GM19468 (cell line): Measurements from ENCODE around the gene DNAL4.

ENCODE experiments used
- ATAC-seq: cut with Tn5 transposase; IDR thresholded peaks from one replicate; pipeline ENCODE4 v1.9.1; 2021; ENCODE audit warnings: mild to moderate bottlenecking, moderate library complexity, moderate number of reproducible peaks; ENCODE audit not compliant: unreplicated experiment; ENCODE audit errors: extremely low read depth

DNAL4 gene

GRCh38 chr22:38761202-38762162 lies 32.5 kb downstream of the DNAL4 start:
- no peak for ATAC-seq

- ATAC-seq, result no peak
These were observed 33.3 kb downstream of the DNAL4 start for GRCh38 chr22:38760477-38761201.

- ATAC-seq, result no peak
These were observed 34.9 kb downstream of the DNAL4 start for GRCh38 chr22:38759005-38759404.

GRCh38 chr22:38758276-38758945 lies 35.5 kb downstream of the DNAL4 start:
- ATAC-seq, result no peak

- no peak for ATAC-seq
These were observed 36.5 kb downstream of the DNAL4 start for GRCh38 chr22:38757464-38757757.

GRCh38 chr22:38756711-38757463 lies 37.1 kb downstream of the DNAL4 start:
- no peak for ATAC-seq

- peak; percentile 26 for ATAC-seq
These were observed 37.9 kb downstream of the DNAL4 start, which contains the start of gene SUN2 for GRCh38 chr22:38755911-38756532. Gene SUN2, minus strand, starts transcription at chr22:38755998. Its CDS starts 3,370 bp downstream, at chr22:38752628.

- ATAC-seq, result peak; percentile 3
These were observed 38.6 kb downstream of the DNAL4 start for GRCh38 chr22:38755155-38755910.

- no peak for ATAC-seq
These were observed 39.2 kb downstream of the DNAL4 start for GRCh38 chr22:38754751-38755154.

- ATAC-seq, result no peak
These were observed 39.8 kb downstream of the DNAL4 start for GRCh38 chr22:38753948-38754750.

GRCh38 chr22:38751422-38752346 lies 42.3 kb downstream of the DNAL4 start:
- ATAC-seq, result no peak

- ATAC-seq, result no peak
These were observed 42.9 kb downstream of the DNAL4 start for GRCh38 chr22:38751066-38751421.

GRCh38 chr22:38750638-38751037 lies 43.3 kb downstream of the DNAL4 start:
- no peak for ATAC-seq

GRCh38 chr22:38750104-38750503 lies 43.8 kb downstream of the DNAL4 start:
- ATAC-seq, result no peak

GRCh38 chr22:38748487-38749136 lies 45.3 kb downstream of the DNAL4 start:
- ATAC-seq, result no peak

GRCh38 chr22:38745676-38746460 lies 48.1 kb downstream of the DNAL4 start:
- ATAC-seq, result no peak
